Measurements from ENCODE around the gene ZNF236.

DNA sequence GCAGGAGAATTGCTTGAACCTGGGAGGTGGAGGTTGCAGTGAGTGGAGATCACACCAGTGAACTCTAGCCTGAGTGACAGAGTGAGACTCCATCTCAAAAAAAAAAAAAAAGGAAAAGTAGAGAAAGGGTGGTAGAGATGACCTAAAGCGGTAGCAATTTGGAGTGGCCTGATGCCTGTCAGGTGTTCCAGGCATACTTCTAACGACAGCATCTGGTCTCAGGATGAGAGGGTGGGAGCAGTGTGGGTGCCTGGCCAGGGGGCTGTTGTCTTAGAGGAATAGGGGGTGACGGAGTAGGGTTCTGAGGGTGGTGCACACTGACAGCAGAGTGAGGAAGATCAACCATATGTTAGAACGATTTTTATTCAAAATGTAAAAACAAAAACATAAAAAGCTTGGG lies 21.8 kb downstream of the ZNF236 start:
- TF ChIP-seq, protein P1, sequence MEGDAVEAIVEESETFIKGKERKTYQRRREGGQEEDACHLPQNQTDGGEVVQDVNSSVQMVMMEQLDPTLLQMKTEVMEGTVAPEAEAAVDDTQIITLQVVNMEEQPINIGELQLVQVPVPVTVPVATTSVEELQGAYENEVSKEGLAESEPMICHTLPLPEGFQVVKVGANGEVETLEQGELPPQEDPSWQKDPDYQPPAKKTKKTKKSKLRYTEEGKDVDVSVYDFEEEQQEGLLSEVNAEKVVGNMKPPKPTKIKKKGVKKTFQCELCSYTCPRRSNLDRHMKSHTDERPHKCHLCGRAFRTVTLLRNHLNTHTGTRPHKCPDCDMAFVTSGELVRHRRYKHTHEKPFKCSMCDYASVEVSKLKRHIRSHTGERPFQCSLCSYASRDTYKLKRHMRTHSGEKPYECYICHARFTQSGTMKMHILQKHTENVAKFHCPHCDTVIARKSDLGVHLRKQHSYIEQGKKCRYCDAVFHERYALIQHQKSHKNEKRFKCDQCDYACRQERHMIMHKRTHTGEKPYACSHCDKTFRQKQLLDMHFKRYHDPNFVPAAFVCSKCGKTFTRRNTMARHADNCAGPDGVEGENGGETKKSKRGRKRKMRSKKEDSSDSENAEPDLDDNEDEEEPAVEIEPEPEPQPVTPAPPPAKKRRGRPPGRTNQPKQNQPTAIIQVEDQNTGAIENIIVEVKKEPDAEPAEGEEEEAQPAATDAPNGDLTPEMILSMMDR (IDR thresholded peaks at IDR 0.05) = no peak
- no peak for TF ChIP-seq ZFX (IDR thresholded peaks at IDR 0.05; ENCODE audit: borderline replicate concordance)

Measured in 22Rv1 (cell line).